ENCODE measurements around the gene SPACA9.

Gene SPACA9

GRCh38 chr9:132876849-132877248 is 1.8 kb upstream of the SPACA9 start:
- no peak overlapping the region for H3K4me3 ChIP-seq (replicated peaks; ENCODE audit: low read depth, low read length)
- TF ChIP-seq CTCF (IDR thresholded peaks at IDR 0.05; ENCODE audit: low read depth, low read length, missing control alignments): no peak
- no peak for DNase-seq (ENCODE audit: extremely low read depth, low read depth)

- TF ChIP-seq CTCF (IDR thresholded peaks at IDR 0.05; ENCODE audit: low read depth, low read length, missing control alignments): no peak
- peak overlapping the region; percentile 85 for H3K4me3 ChIP-seq (replicated peaks; ENCODE audit: low read depth, low read length)
- no peak for DNase-seq (ENCODE audit: extremely low read depth, low read depth)
These were observed 1.3 kb upstream of the SPACA9 start for GRCh38 chr9:132877458-132877823.

GRCh38 chr9:132877824-132878694 is 639 bp upstream of the SPACA9 start, which contains the start of gene AK8:
Gene AK8, minus strand, starts transcription at chr9:132878284. Its CDS starts 29 bp downstream, at chr9:132878255.
- peak; percentile 12 for DNase-seq (ENCODE audit: extremely low read depth, low read depth)
- TF ChIP-seq CTCF (IDR thresholded peaks at IDR 0.05; ENCODE audit: low read depth, low read length, missing control alignments): no peak
- peak within 1 kb of the TSS; percentile 85 for H3K4me3 ChIP-seq (replicated peaks; ENCODE audit: low read depth, low read length)

- TF ChIP-seq CTCF (IDR thresholded peaks at IDR 0.05; ENCODE audit: low read depth, low read length, missing control alignments): no peak
- DNase-seq (ENCODE audit: extremely low read depth, low read depth): no peak
- H3K4me3 ChIP-seq (replicated peaks; ENCODE audit: low read depth, low read length): peak overlapping the region; percentile 85; the same call in 1 of the 2 replicates
These were observed 992 bp downstream of the SPACA9 start for GRCh38 chr9:132879457-132880323.

- TF ChIP-seq CTCF (IDR thresholded peaks at IDR 0.05; ENCODE audit: low read depth, low read length, missing control alignments): no peak
- DNase-seq (ENCODE audit: extremely low read depth, low read depth): no peak
- no peak overlapping the region for H3K4me3 ChIP-seq (replicated peaks; ENCODE audit: low read depth, low read length)
These were observed 1.6 kb downstream of the SPACA9 start for GRCh38 chr9:132880324-132880661.

GRCh38 chr9:132881826-132882225 is 3.1 kb downstream of the SPACA9 start:
- H3K4me3 ChIP-seq (replicated peaks; ENCODE audit: low read depth, low read length): no peak overlapping the region
- TF ChIP-seq CTCF (IDR thresholded peaks at IDR 0.05; ENCODE audit: low read depth, low read length, missing control alignments): no peak

More at GRCh38 chr9:132881826-132882225, 3.1 kb downstream of the SPACA9 start:
- no peak for DNase-seq (ENCODE audit: extremely low read depth, low read depth)
